RWPE1 (cell line): Measurements from ENCODE around the gene NBAS.

ENCODE experiments used
- CTCF ChIA-PET: fragments of 350-600 bp; sonication (Branson Sonifier 250); formaldehyde crosslinking; extraction: SDS; loops from one replicate; lab custom pipeline; 2021; lab: Yijun Ruan, JAX
- POLR2A ChIA-PET: fragments of 400-600 bp; formaldehyde crosslinking; extraction: SDS; loops from one replicate; lab custom pipeline; 2020; ENCODE audit warnings: antibody characterized with exemption; ENCODE audit not compliant: low non-redundant PET; lab: Yijun Ruan, JAX
- DNase-seq: peaks from one replicate; pipeline ENCODE4 v3.0.0; 2012; ENCODE audit warnings: low spot score
- H3K27ac ChIP-seq: fragments of 450-650 bp; 2 replicates; pipeline ENCODE4 v1.5.1; 2017
- CTCF ChIP-seq: fragments of 450-650 bp; conservative IDR thresholded peaks from 2 replicates; pipeline ENCODE4 v1.5.1; 2017; ENCODE audit warnings: low read depth, mild to moderate bottlenecking

NBAS gene

GRCh38 chr2:15142069-15142689 lies 419.0 kb downstream of the NBAS start:
- POLR2A ChIA-PET = no interaction called here
- peak; percentile 57 for DNase-seq
- CTCF ChIA-PET = interaction anchor here (1.0 kb wide), 1 partner anchor 229 kb away, joined by 7 read pairs; no protein-coding TSS in a partner anchor
- H3K27ac ChIP-seq = no peak overlapping the region
- no peak for TF ChIP-seq CTCF

- ChIA-PET CTCF (no interaction called here), POLR2A (no interaction called here)
- TF ChIP-seq CTCF = no peak
- no peak for DNase-seq
- H3K27ac ChIP-seq = no peak overlapping the region
Observed at GRCh38 chr2:15141211-15141610, 419.9 kb downstream of the NBAS start.

GRCh38 chr2:15136639-15137038 lies 424.5 kb downstream of the NBAS start:
- DNase-seq = no peak
- CTCF ChIA-PET = no interaction called here
- no peak overlapping the region for H3K27ac ChIP-seq
- POLR2A ChIA-PET = no interaction called here
- no peak for TF ChIP-seq CTCF

GRCh38 chr2:15134957-15135356 lies 426.2 kb downstream of the NBAS start:
- ChIA-PET CTCF (interaction anchor here (0.6 kb wide), 1 partner anchor 1060 kb away, joined by 3 read pairs; no protein-coding TSS in a partner anchor), POLR2A (no interaction called here)
- no peak overlapping the region for H3K27ac ChIP-seq
- no peak for TF ChIP-seq CTCF
- DNase-seq = no peak

DNA sequence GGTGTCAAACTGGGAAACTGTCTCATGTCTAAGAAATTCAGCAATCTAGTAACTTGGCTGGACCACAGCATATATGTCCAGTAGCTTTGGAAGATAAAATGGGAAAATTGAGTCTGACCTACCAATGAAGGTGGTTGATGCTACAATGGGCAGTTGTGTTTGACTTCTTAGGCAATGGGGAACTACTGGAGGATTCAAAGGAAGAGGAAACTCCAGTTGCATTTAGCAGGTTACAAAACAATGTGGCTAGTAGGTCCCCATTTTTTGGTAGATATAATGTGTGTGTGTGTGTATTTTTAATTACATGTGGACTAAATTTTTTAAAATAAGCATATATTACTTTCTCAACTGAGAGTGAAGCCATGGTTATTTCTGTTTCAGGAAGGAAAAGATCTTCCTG lies 427.7 kb downstream of the NBAS start:
- ChIA-PET CTCF (no interaction called here), POLR2A (no interaction called here)
- DNase-seq = no peak
- TF ChIP-seq CTCF = no peak
- H3K27ac ChIP-seq = no peak overlapping the region

DNA sequence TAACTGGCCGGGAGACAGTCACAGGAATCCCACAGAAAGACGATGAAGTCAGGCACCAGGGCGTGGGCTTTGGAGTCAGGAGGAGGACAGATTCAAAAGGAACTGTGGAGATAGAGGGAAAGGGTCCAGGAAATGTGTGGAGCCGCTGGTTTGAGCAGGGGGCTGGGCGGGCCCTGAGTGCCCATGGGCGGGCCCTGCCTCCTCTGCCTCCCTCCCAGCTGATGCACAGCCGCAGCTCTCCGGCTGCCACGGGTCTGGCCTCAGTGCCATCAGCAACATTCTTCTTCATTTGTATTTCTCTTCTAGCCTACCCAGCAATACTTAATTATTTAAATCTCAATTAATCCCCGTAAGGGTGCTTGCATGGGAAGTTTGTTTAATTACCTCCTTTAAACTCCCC lies 432.3 kb downstream of the NBAS start:
- POLR2A ChIA-PET = no interaction called here
- CTCF ChIA-PET = no interaction called here
- no peak for DNase-seq
- no peak overlapping the region for H3K27ac ChIP-seq
- no peak for TF ChIP-seq CTCF
